ENCODE measurements around the gene SLC8A3.
"Not testable (repeated sequence)": the region's sequence is repeated elsewhere in the genome, so short reads cannot be mapped to it uniquely, and the experiment has no call there.

Gene SLC8A3

GRCh38 chr14:70188659-70189455 lies at the start of gene SLC8A3:
SLC8A3 (minus strand) TSS chr14:70188951; CDS start chr14:70168422, 20,529 bp downstream.
- peak; percentile 59 for DNase-seq (ENCODE audit: low spot score)

GRCh38 chr14:70237710-70238109 lies 49.0 kb upstream of the SLC8A3 start:
- DNase-seq (ENCODE audit: low spot score) = no peak

- DNase-seq (ENCODE audit: low spot score) = no peak
Observed at GRCh38 chr14:70234066-70234950, 45.6 kb upstream of the SLC8A3 start.

- DNase-seq (ENCODE audit: low spot score) = not testable (repeated sequence)
Observed at GRCh38 chr14:70231756-70232544, 43.2 kb upstream of the SLC8A3 start.

GRCh38 chr14:70229877-70230640 lies 41.3 kb upstream of the SLC8A3 start:
- DNase-seq (ENCODE audit: low spot score) = not testable (repeated sequence)

GRCh38 chr14:70213721-70214282 lies 25.1 kb upstream of the SLC8A3 start:
- DNase-seq (ENCODE audit: low spot score) = no peak

- no peak for DNase-seq (ENCODE audit: low spot score)
Observed at GRCh38 chr14:70212752-70213151, 24.0 kb upstream of the SLC8A3 start.

- DNase-seq (ENCODE audit: low spot score) = no peak
Observed at GRCh38 chr14:70208380-70208779, 19.6 kb upstream of the SLC8A3 start.

GRCh38 chr14:70203686-70204085 lies 14.9 kb upstream of the SLC8A3 start:
- DNase-seq (ENCODE audit: low spot score) = no peak

- DNase-seq (ENCODE audit: low spot score) = no peak
Observed at GRCh38 chr14:70201994-70202393, 13.2 kb upstream of the SLC8A3 start.

- DNase-seq (ENCODE audit: low spot score) = no peak
Observed at GRCh38 chr14:70193396-70193795, 4.6 kb upstream of the SLC8A3 start.

GRCh38 chr14:70192915-70193314 lies 4.2 kb upstream of the SLC8A3 start:
- DNase-seq (ENCODE audit: low spot score) = no peak

GRCh38 chr14:70190156-70190555 lies 1.4 kb upstream of the SLC8A3 start:
- DNase-seq (ENCODE audit: low spot score) = no peak

GRCh38 chr14:70189456-70190077 lies 816 bp upstream of the SLC8A3 start:
- DNase-seq (ENCODE audit: low spot score) = no peak

- no peak for DNase-seq (ENCODE audit: low spot score)
Observed at GRCh38 chr14:70188322-70188658, 461 bp downstream of the SLC8A3 start.

- no peak for DNase-seq (ENCODE audit: low spot score)
Observed at GRCh38 chr14:70186900-70187451, 1.8 kb downstream of the SLC8A3 start.

GRCh38 chr14:70183991-70184390 lies 4.8 kb downstream of the SLC8A3 start:
- DNase-seq (ENCODE audit: low spot score) = no peak

- DNase-seq (ENCODE audit: low spot score) = no peak
Observed at GRCh38 chr14:70181276-70181675, 7.5 kb downstream of the SLC8A3 start.

GRCh38 chr14:70180718-70181117 lies 8.0 kb downstream of the SLC8A3 start:
- DNase-seq (ENCODE audit: low spot score) = no peak

- no peak for DNase-seq (ENCODE audit: low spot score)
Observed at GRCh38 chr14:70177081-70177800, 11.5 kb downstream of the SLC8A3 start.
